T-helper 2 cell (primary cell): ENCODE data around the gene DNA2.
A peak's percentile ranks its signal among the peaks of the same experiment; 100 is the strongest.

Source experiments
- DNase-seq, 5 experiments: peaks; one replicate each; pipeline versions ENCODE4 v3.0.0 to v3.0.0-alpha.2; 2012 to 2022

DNA2 gene

GRCh38 chr10:68446179-68446578 is 25.6 kb downstream of the DNA2 start:
- no peak for DNase-seq

- DNase-seq, result no peak
These were observed 28.8 kb downstream of the DNA2 start for GRCh38 chr10:68442971-68443370.

GRCh38 chr10:68440898-68441297 is 30.9 kb downstream of the DNA2 start:
- DNase-seq, result no peak

- no peak for DNase-seq
These were observed 36.0 kb downstream of the DNA2 start for GRCh38 chr10:68435803-68436202.

- DNase-seq, result no peak
These were observed 37.1 kb downstream of the DNA2 start for GRCh38 chr10:68434657-68435056.

GRCh38 chr10:68428396-68429104 is 43.2 kb downstream of the DNA2 start:
- no peak for DNase-seq

- DNase-seq, result no peak
These were observed 47.2 kb downstream of the DNA2 start for GRCh38 chr10:68424454-68425014.

- peak in 2 of 5 experiments; percentile 16 to 38 for DNase-seq
These were observed 48.3 kb downstream of the DNA2 start for GRCh38 chr10:68423522-68423921.

GRCh38 chr10:68419376-68419775 is 52.4 kb downstream of the DNA2 start:
- DNase-seq, result no peak

GRCh38 chr10:68408898-68409518 is 62.8 kb downstream of the DNA2 start:
- no peak for DNase-seq

- peak; percentile 59 to 83 (median 67) for DNase-seq
These were observed 64.8 kb downstream of the DNA2 start, which contains the start of gene RUFY2 for GRCh38 chr10:68406815-68407548. TSS of gene RUFY2 (minus strand) at chr10:68407277. CDS start at chr10:68407189, 88 bp downstream.

GRCh38 chr10:68406111-68406814 is 65.5 kb downstream of the DNA2 start:
- DNase-seq, result peak in 2 of 5 experiments; percentile 13 to 64

- DNase-seq, result no peak
These were observed 68.1 kb downstream of the DNA2 start for GRCh38 chr10:68403701-68404100.

GRCh38 chr10:68402276-68402675 is 69.5 kb downstream of the DNA2 start:
- DNase-seq, result no peak

- no peak for DNase-seq
These were observed 74.8 kb downstream of the DNA2 start for GRCh38 chr10:68397005-68397404.

GRCh38 chr10:68385740-68386139 is 86.0 kb downstream of the DNA2 start:
- DNase-seq, result no peak

- DNase-seq, result no peak
These were observed 100.2 kb downstream of the DNA2 start for GRCh38 chr10:68371604-68372003.

- no peak for DNase-seq
These were observed 104.7 kb downstream of the DNA2 start for GRCh38 chr10:68367121-68367520.

- DNase-seq, result no peak
These were observed 105.2 kb downstream of the DNA2 start for GRCh38 chr10:68366600-68366999.

- DNase-seq, result peak in 1 of 5 experiments; percentile 32
These were observed 106.2 kb downstream of the DNA2 start for GRCh38 chr10:68365611-68366010.

- DNase-seq, result no peak
These were observed 107.5 kb downstream of the DNA2 start for GRCh38 chr10:68364101-68364886.
